Measurements from ENCODE around the gene PAQR9.

DNA sequence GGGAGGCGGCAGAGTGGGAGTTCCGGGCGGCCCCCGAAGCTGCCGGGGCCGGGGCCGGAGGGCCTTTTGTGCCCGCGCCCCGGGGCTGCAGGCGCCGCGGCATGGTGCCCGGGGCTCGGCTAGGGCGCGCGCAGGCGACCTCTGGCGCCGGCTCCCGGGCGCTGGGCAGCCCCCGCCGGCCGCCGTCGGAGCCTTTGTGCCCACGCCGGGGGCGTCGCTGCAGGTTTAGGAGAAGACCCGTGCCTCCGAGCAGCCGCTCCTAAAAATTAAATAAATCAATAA lies 299 bp downstream of the PAQR9 start:
- TF ChIP-seq, protein P1, sequence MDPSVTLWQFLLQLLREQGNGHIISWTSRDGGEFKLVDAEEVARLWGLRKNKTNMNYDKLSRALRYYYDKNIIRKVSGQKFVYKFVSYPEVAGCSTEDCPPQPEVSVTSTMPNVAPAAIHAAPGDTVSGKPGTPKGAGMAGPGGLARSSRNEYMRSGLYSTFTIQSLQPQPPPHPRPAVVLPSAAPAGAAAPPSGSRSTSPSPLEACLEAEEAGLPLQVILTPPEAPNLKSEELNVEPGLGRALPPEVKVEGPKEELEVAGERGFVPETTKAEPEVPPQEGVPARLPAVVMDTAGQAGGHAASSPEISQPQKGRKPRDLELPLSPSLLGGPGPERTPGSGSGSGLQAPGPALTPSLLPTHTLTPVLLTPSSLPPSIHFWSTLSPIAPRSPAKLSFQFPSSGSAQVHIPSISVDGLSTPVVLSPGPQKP (IDR thresholded peaks at IDR 0.05; ENCODE audit: low read depth, low read length): no peak
- TF ChIP-seq, protein P2, sequence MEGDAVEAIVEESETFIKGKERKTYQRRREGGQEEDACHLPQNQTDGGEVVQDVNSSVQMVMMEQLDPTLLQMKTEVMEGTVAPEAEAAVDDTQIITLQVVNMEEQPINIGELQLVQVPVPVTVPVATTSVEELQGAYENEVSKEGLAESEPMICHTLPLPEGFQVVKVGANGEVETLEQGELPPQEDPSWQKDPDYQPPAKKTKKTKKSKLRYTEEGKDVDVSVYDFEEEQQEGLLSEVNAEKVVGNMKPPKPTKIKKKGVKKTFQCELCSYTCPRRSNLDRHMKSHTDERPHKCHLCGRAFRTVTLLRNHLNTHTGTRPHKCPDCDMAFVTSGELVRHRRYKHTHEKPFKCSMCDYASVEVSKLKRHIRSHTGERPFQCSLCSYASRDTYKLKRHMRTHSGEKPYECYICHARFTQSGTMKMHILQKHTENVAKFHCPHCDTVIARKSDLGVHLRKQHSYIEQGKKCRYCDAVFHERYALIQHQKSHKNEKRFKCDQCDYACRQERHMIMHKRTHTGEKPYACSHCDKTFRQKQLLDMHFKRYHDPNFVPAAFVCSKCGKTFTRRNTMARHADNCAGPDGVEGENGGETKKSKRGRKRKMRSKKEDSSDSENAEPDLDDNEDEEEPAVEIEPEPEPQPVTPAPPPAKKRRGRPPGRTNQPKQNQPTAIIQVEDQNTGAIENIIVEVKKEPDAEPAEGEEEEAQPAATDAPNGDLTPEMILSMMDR (IDR thresholded peaks at IDR 0.05): peak; percentile 35; the same call in 2 of the 3 replicates
- TF ChIP-seq, protein P3, sequence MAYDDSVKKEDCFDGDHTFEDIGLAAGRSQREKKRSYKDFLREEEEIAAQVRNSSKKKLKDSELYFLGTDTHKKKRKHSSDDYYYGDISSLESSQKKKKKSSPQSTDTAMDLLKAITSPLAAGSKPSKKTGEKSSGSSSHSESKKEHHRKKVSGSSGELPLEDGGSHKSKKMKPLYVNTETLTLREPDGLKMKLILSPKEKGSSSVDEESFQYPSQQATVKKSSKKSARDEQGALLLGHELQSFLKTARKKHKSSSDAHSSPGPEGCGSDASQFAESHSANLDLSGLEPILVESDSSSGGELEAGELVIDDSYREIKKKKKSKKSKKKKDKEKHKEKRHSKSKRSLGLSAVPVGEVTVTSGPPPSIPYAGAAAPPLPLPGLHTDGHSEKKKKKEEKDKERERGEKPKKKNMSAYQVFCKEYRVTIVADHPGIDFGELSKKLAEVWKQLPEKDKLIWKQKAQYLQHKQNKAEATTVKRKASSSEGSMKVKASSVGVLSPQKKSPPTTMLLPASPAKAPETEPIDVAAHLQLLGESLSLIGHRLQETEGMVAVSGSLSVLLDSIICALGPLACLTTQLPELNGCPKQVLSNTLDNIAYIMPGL (CRISPR knock-in tag; IDR thresholded peaks at IDR 0.05; ENCODE audit: borderline replicate concordance): no peak
- TF ChIP-seq POLR2A (IDR thresholded peaks at IDR 0.05; ENCODE audit: low read length): no peak; the same call in 1 of the 2 replicates
- TF ChIP-seq, protein P4, sequence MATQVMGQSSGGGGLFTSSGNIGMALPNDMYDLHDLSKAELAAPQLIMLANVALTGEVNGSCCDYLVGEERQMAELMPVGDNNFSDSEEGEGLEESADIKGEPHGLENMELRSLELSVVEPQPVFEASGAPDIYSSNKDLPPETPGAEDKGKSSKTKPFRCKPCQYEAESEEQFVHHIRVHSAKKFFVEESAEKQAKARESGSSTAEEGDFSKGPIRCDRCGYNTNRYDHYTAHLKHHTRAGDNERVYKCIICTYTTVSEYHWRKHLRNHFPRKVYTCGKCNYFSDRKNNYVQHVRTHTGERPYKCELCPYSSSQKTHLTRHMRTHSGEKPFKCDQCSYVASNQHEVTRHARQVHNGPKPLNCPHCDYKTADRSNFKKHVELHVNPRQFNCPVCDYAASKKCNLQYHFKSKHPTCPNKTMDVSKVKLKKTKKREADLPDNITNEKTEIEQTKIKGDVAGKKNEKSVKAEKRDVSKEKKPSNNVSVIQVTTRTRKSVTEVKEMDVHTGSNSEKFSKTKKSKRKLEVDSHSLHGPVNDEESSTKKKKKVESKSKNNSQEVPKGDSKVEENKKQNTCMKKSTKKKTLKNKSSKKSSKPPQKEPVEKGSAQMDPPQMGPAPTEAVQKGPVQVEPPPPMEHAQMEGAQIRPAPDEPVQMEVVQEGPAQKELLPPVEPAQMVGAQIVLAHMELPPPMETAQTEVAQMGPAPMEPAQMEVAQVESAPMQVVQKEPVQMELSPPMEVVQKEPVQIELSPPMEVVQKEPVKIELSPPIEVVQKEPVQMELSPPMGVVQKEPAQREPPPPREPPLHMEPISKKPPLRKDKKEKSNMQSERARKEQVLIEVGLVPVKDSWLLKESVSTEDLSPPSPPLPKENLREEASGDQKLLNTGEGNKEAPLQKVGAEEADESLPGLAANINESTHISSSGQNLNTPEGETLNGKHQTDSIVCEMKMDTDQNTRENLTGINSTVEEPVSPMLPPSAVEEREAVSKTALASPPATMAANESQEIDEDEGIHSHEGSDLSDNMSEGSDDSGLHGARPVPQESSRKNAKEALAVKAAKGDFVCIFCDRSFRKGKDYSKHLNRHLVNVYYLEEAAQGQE (IDR thresholded peaks at IDR 0.05): no peak
- TF ChIP-seq HDAC2 (IDR thresholded peaks at IDR 0.05): no peak
